Parathyroid adenoma (tissue), 2 donors: ENCODE results near the gene PNMA6F.

Experiments
- H2AFZ ChIP-seq: fragments of 300-600 bp; sonication (generic); one replicate; pipeline ENCODE4 v1.7.0; 2017; ENCODE audit warnings: antibody characterized with exemption, mild to moderate bottlenecking
- H3K27ac ChIP-seq: fragments of 300-600 bp; sonication (generic); one replicate; pipeline ENCODE4 v1.7.0; 2017
- H3K27me3 ChIP-seq: fragments of 300-600 bp; sonication (generic); one replicate; pipeline ENCODE4 v1.7.0; 2017; ENCODE audit warnings: low read length; ENCODE audit not compliant: control insufficient read depth, insufficient read depth
- H3K36me3 ChIP-seq: fragments of 300-600 bp; sonication (generic); one replicate; pipeline ENCODE4 v1.7.0; 2017; ENCODE audit warnings: low read length; ENCODE audit not compliant: control insufficient read depth, insufficient read depth
- H3K4me1 ChIP-seq: fragments of 300-600 bp; sonication (generic); one replicate; pipeline ENCODE4 v1.7.0; 2017; ENCODE audit warnings: control low read depth
- H3K4me2 ChIP-seq: fragments of 300-600 bp; sonication (generic); one replicate; pipeline ENCODE4 v1.7.0; 2017; ENCODE audit warnings: low read length
- H3K4me3 ChIP-seq: fragments of 300-600 bp; sonication (generic); one replicate; pipeline ENCODE4 v1.7.0; 2017; ENCODE audit warnings: low read depth, low read length
- H3K79me2 ChIP-seq: fragments of 300-600 bp; sonication (generic); one replicate; pipeline ENCODE4 v1.7.0; 2017; ENCODE audit warnings: control low read depth
- H3K9ac ChIP-seq: fragments of 300-600 bp; sonication (generic); one replicate; pipeline ENCODE4 v1.7.0; 2017; ENCODE audit warnings: mild to moderate bottlenecking
- H3K9me3 ChIP-seq: fragments of 300-600 bp; sonication (generic); one replicate; pipeline ENCODE4 v1.7.0; 2017; ENCODE audit warnings: low read length; ENCODE audit not compliant: control insufficient read depth
- TF ChIP-seq, protein P1 (sequence below): fragments of 300-600 bp; sonication (generic); IDR thresholded peaks from one replicate; pipeline ENCODE4 v1.7.0; 2017; ENCODE audit warnings: antibody characterized with exemption, mild to moderate bottlenecking
- donor health status: primary hyperparathyroidism.

Gene PNMA6F

DNA sequence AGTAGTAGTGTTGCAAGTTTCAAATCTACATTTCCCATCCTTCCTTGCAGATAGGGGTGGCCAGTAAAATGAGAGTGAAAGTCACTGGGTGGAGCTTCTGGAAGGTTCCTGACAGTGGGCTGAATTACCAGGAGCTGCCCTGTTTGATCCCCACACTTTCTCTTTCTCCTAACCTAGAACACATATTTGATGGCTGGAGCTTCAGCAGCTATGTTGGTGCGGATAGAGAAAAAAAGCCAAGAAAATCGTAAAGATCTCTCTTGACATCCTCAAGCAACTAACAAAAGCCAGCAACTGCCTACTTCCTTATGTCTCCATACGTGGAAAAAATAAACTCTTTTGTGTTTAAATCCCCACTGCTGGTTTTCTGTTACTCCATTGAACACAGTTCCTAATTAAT lies 44.6 kb upstream of the PNMA6F start:
- H2AFZ ChIP-seq, result no peak overlapping the region
- H3K27ac ChIP-seq, result no peak overlapping the region
- no peaks in the 10 kb centered on the region for H3K79me2 ChIP-seq
- TF ChIP-seq, protein P1, sequence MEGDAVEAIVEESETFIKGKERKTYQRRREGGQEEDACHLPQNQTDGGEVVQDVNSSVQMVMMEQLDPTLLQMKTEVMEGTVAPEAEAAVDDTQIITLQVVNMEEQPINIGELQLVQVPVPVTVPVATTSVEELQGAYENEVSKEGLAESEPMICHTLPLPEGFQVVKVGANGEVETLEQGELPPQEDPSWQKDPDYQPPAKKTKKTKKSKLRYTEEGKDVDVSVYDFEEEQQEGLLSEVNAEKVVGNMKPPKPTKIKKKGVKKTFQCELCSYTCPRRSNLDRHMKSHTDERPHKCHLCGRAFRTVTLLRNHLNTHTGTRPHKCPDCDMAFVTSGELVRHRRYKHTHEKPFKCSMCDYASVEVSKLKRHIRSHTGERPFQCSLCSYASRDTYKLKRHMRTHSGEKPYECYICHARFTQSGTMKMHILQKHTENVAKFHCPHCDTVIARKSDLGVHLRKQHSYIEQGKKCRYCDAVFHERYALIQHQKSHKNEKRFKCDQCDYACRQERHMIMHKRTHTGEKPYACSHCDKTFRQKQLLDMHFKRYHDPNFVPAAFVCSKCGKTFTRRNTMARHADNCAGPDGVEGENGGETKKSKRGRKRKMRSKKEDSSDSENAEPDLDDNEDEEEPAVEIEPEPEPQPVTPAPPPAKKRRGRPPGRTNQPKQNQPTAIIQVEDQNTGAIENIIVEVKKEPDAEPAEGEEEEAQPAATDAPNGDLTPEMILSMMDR, result no peak
- no peak overlapping the region for H3K4me3 ChIP-seq
- H3K9ac ChIP-seq, result no peak overlapping the region
- H3K4me1 ChIP-seq, result peaks cover 15% of the 10 kb centered on the region
- no peaks in the 10 kb centered on the region for H3K36me3 ChIP-seq
- H3K4me2 ChIP-seq, result no peak overlapping the region
- no peaks in the 10 kb centered on the region for H3K9me3 ChIP-seq
- H3K27me3 ChIP-seq, result no peaks in the 10 kb centered on the region

DNA sequence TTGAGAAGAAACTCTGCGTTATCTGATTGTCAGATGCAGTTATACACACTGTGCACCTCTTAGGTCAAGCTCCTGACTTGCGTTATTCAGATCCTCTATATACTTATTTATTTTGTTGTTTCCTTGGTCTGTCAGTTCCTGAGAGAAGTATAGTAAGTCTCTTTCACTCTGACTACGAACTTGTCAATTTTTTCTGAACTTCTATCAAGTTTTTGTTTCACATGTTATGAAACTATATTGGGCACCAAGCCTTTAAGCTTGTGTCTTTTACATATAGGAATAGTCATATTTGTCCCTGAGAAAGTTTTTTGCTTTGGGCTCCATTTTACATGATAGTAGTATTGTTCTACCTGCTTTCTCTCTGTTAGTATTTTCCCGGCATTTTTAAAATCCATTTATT lies 44.1 kb upstream of the PNMA6F start:
- TF ChIP-seq, protein P1, result no peak

DNA sequence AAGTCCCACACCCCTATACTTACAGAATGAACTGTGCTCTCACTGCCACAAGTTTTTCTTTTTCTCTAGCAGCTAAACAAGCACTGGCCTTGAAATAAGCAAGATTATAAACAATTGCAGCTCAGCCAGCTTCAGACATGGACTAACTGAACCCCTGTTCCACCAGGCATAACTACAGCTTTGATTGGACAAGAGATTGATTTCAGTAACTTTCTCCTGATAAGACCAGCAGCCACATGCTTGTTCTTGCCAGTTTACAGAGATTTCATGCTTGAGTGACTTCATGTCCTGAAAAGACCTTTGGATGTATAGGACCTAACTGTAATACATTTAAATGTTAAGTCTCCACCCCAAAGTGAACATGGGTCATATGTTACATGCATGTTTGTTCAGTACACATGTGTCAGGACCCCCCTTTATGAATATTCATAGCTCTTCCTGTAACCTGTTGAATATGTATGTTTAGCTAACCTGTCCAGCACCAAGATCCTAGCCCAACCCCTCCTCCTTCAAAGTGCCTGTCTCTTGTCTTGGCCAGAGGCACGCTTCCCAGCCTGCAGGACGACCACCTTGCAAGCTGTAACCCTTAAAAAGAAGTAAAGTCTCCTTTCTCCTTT lies 40.3 kb upstream of the PNMA6F start:
- H3K9me3 ChIP-seq, result no peaks in the 10 kb centered on the region
- TF ChIP-seq, protein P1, result no peak
- no peaks in the 10 kb centered on the region for H3K36me3 ChIP-seq

More for the DNA sequence above, 44.1 kb upstream of the PNMA6F start:
- H3K27ac ChIP-seq, result no peak overlapping the region
- no peak overlapping the region for H2AFZ ChIP-seq
- H3K4me2 ChIP-seq, result no peak overlapping the region
- H3K4me1 ChIP-seq, result peaks cover 18% of the 10 kb centered on the region
- H3K4me3 ChIP-seq, result no peak overlapping the region
- no peaks in the 10 kb centered on the region for H3K9me3 ChIP-seq
- H3K79me2 ChIP-seq, result no peaks in the 10 kb centered on the region
- H3K9ac ChIP-seq, result no peak overlapping the region
- H3K36me3 ChIP-seq, result no peaks in the 10 kb centered on the region
- no peaks in the 10 kb centered on the region for H3K27me3 ChIP-seq

DNA sequence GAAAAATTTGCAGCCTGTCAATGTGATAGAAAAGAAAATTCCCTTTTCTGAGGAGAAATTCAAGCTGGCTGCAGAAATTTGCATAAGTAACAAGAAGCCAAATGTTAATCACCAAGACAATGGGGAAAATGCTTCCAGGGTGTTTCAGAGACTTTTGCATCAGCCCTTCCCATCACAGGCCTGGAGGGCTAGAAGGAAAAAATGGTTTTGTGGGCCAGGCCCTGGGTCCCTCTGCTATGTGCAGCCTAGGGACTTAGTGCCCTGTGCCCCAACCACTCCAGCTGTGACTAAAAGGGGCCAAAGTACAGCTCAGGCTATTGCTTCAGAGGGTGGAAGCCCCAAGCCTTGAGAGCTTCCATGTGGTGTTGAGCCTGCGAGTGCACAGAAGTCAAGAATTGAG lies 36.3 kb upstream of the PNMA6F start:
- H3K4me2 ChIP-seq, result no peak overlapping the region
- no peaks in the 10 kb centered on the region for H3K36me3 ChIP-seq
- H3K4me1 ChIP-seq, result peaks cover 28% of the 10 kb centered on the region
- no peaks in the 10 kb centered on the region for H3K9me3 ChIP-seq
- no peak overlapping the region for H3K9ac ChIP-seq
- TF ChIP-seq, protein P1, result no peak
- no peaks in the 10 kb centered on the region for H3K79me2 ChIP-seq
- no peak overlapping the region for H3K27ac ChIP-seq
- H3K27me3 ChIP-seq, result no peaks in the 10 kb centered on the region
- H3K4me3 ChIP-seq, result no peak overlapping the region
- no peak overlapping the region for H2AFZ ChIP-seq

More for the DNA sequence above, 40.3 kb upstream of the PNMA6F start:
- no peak overlapping the region for H2AFZ ChIP-seq
- H3K4me3 ChIP-seq, result no peak overlapping the region
- H3K79me2 ChIP-seq, result no peaks in the 10 kb centered on the region
- peak overlapping the region; percentile 85 for H3K27ac ChIP-seq
- no peaks in the 10 kb centered on the region for H3K27me3 ChIP-seq
- H3K4me2 ChIP-seq, result peak overlapping the region; percentile 65
- H3K4me1 ChIP-seq, result peaks cover 11% of the 10 kb centered on the region
- no peak overlapping the region for H3K9ac ChIP-seq

DNA sequence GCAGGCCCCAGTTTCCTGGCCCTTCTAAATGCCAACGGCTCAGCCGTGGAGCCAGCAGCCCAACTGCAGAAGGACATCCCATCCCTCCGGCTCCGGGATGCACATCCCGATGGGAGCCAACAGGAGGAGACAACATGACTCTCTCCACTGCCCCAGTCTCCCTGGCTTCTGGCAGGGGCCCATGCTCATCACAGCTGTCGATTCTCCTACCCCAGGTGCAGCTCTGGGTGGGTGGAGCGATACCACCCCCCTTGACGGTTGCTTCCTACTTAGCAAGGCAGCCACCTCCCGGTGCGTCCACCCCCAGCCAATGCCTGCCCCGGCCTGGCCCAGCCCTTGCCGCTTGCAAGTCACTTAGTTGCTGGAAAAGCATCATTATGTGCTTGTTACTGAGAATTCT lies 31.8 kb upstream of the PNMA6F start:
- Histone ChIP-seq H3K9me3 (no peaks in the 10 kb centered on the region), H3K36me3 (no peaks in the 10 kb centered on the region), H3K27me3 (no peaks in the 10 kb centered on the region), H3K4me3 (no peak overlapping the region), H3K4me1 (peaks cover 32% of the 10 kb centered on the region), H3K79me2 (no peaks in the 10 kb centered on the region), H3K9ac (no peak overlapping the region), H3K4me2 (no peak overlapping the region), H3K27ac (peak overlapping the region; percentile 62), H2AFZ (no peak overlapping the region)
- TF ChIP-seq, protein P1, result peak; percentile 34
